ENCODE results near the gene DENND1A. TPM values are rescaled to one million over a fixed set of nuclear protein-coding genes. Genes with fewer than 3 reads are reported as not detected.

The DENND1A gene
- total RNA-seq, 1 experiment from 2014 or later: 19.7 TPM

- in situ Hi-C loops (cut with HindIII; ENCODE audit: low pct_unique_long_range_greater_than_20kb, low sequenced_read_pairs) (no loop called here), intact Hi-C loops (cut with micrococcal nuclease; ENCODE audit: unreplicated experiment) (no loop called here)
- ChIA-PET CTCF (no interaction called here), POLR2A (no interaction called here)
- Histone ChIP-seq H3K27ac (ENCODE audit: low read length) (no peak overlapping the region), H3K9me3 (ENCODE audit: control insufficient read depth, insufficient read depth, low read depth, low read length) (no peaks in the 10 kb centered on the region; the same call in 1 of the 2 replicates), H3K27me3 (ENCODE audit: control insufficient read depth, insufficient read depth, low read length) (no peaks in the 10 kb centered on the region), H3K4me3 (ENCODE audit: low read depth in 2 of 2, low read length in 2 of 2) (no peak overlapping the region), H3K36me3 (ENCODE audit: control insufficient read depth, insufficient read depth, low read length) (no peaks in the 10 kb centered on the region), H3K4me1 (ENCODE audit: control insufficient read depth, insufficient read depth, low read length) (no peaks in the 10 kb centered on the region)
- TF ChIP-seq POLR2AphosphoS5 (IDR thresholded peaks at IDR 0.05; ENCODE audit: low read depth, low read length): no peak
- TF ChIP-seq, protein P1, sequence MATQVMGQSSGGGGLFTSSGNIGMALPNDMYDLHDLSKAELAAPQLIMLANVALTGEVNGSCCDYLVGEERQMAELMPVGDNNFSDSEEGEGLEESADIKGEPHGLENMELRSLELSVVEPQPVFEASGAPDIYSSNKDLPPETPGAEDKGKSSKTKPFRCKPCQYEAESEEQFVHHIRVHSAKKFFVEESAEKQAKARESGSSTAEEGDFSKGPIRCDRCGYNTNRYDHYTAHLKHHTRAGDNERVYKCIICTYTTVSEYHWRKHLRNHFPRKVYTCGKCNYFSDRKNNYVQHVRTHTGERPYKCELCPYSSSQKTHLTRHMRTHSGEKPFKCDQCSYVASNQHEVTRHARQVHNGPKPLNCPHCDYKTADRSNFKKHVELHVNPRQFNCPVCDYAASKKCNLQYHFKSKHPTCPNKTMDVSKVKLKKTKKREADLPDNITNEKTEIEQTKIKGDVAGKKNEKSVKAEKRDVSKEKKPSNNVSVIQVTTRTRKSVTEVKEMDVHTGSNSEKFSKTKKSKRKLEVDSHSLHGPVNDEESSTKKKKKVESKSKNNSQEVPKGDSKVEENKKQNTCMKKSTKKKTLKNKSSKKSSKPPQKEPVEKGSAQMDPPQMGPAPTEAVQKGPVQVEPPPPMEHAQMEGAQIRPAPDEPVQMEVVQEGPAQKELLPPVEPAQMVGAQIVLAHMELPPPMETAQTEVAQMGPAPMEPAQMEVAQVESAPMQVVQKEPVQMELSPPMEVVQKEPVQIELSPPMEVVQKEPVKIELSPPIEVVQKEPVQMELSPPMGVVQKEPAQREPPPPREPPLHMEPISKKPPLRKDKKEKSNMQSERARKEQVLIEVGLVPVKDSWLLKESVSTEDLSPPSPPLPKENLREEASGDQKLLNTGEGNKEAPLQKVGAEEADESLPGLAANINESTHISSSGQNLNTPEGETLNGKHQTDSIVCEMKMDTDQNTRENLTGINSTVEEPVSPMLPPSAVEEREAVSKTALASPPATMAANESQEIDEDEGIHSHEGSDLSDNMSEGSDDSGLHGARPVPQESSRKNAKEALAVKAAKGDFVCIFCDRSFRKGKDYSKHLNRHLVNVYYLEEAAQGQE (IDR thresholded peaks at IDR 0.05; ENCODE audit: insufficient read depth in 1 of 2, low read depth in 2 of 2, low read length in 1 of 2): no peak
- no peak for TF ChIP-seq TCF7L2 (IDR thresholded peaks at IDR 0.05; ENCODE audit: low read depth, low read length)
- TF ChIP-seq CTCF (IDR thresholded peaks at IDR 0.05): no peak
- TF ChIP-seq SIN3A (IDR thresholded peaks at IDR 0.05; ENCODE audit: borderline replicate concordance, insufficient read depth, low read depth, low read length): no peak
- BruUV-seq (replicated peaks): no TSS peak
- no peak for DNase-seq (ENCODE audit: low read depth, low spot score)
- no peak for ATAC-seq
These were observed 207.5 kb downstream of the DENND1A start for GRCh38 chr9:123722378-123722777.

GRCh38 chr9:123718188-123718587 lies 211.7 kb downstream of the DENND1A start:
- H3K4me1 ChIP-seq (ENCODE audit: control insufficient read depth, insufficient read depth, low read length): no peaks in the 10 kb centered on the region
- intact Hi-C loops (cut with micrococcal nuclease; ENCODE audit: unreplicated experiment) (no loop called here), in situ Hi-C loops (cut with HindIII; ENCODE audit: low pct_unique_long_range_greater_than_20kb, low sequenced_read_pairs) (no loop called here)
- no peak for TF ChIP-seq CTCF (IDR thresholded peaks at IDR 0.05)
- H3K27me3 ChIP-seq (ENCODE audit: control insufficient read depth, insufficient read depth, low read length): no peaks in the 10 kb centered on the region
- H3K36me3 ChIP-seq (ENCODE audit: control insufficient read depth, insufficient read depth, low read length): no peaks in the 10 kb centered on the region
- H3K4me3 ChIP-seq (ENCODE audit: low read depth in 2 of 2, low read length in 2 of 2): no peak overlapping the region
- DNase-seq (ENCODE audit: low read depth, low spot score): no peak
- H3K27ac ChIP-seq (ENCODE audit: low read length): no peak overlapping the region
- BruUV-seq (replicated peaks): no TSS peak
- no peak for ATAC-seq
- POLR2A ChIA-PET: interaction anchor here (0.6 kb wide), 1 partner anchor 87 kb away, joined by 3 read pairs; no protein-coding TSS in a partner anchor
- no peaks in the 10 kb centered on the region; the same call in 1 of the 2 replicates for H3K9me3 ChIP-seq (ENCODE audit: control insufficient read depth, insufficient read depth, low read depth, low read length)
- CTCF ChIA-PET: no interaction called here
